ENCODE data around the gene MEAK7. TPM values are rescaled to one million over a fixed set of nuclear protein-coding genes. Genes with fewer than 3 reads are reported as not detected.

Gene MEAK7
- total RNA-seq, 2 donors from 2014 or later, result 17.0 to 23.4 TPM

GRCh38 chr16:84505249-84506187 lies 1.1 kb upstream of the MEAK7 start:
- Histone ChIP-seq H3K9ac (ENCODE audit: low read depth in 2 of 2, low read length in 2 of 2) (peak overlapping the region; percentile 78 to 81), H3K9me3 (no peaks in the 10 kb centered on the region), H3K36me3 (no peaks in the 10 kb centered on the region), H3K27me3 (no peaks in the 10 kb centered on the region), H3K4me3 (peak overlapping the region; percentile 49), H3K27ac (peak overlapping the region; percentile 51), H3K4me1 (no peaks in the 10 kb centered on the region)
- intact Hi-C loops (cut with DNase I), result no loop called here
- TF ChIP-seq CTCF (IDR thresholded peaks at IDR 0.05), result no peak
- no peak for DNase-seq

DNA sequence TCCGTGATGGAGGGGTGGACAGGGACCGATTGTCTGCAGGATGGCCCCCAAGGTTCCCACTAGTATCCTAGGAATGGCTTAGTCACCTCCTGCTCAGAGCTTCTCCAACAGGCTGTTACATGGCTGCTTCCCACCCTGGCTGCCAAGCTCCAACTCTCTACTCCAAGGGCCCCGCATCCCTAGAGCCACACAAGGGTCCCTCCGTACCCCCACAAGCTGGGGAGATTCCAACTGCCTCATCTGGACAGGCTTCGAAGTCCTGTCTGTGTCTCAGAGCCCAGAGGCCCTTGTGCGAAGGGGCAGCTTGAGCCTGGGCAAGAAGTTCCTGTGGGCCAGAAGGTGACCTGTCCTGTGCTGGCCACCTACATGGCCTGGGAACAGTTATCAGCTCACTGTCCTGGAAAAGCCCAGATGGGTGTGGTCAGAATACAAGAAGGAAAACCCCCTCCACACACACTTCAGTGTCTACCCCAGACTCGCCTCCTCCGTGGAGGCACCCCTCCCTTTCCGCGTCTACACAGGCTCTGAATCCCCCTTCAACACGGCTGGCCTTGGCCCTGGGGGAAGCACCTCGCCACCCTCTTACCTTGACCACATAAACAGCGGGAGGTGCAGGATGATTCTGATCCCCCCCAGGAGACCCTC lies 586 bp downstream of the MEAK7 start:
- no peaks in the 10 kb centered on the region for H3K36me3 ChIP-seq
- H3K4me1 ChIP-seq, result no peaks in the 10 kb centered on the region
- TF ChIP-seq CTCF (IDR thresholded peaks at IDR 0.05), result no peak
- no peaks in the 10 kb centered on the region for H3K9me3 ChIP-seq
- intact Hi-C loops (cut with DNase I), result no loop called here
- peak overlapping the region; percentile 49 for H3K4me3 ChIP-seq
- DNase-seq, result no peak
- H3K27ac ChIP-seq, result no peak overlapping the region
- H3K9ac ChIP-seq (ENCODE audit: low read depth in 2 of 2, low read length in 2 of 2), result peak overlapping the region; percentile 44 to 78
- no peaks in the 10 kb centered on the region for H3K27me3 ChIP-seq

GRCh38 chr16:84502581-84502980 lies 1.9 kb downstream of the MEAK7 start:
- no peaks in the 10 kb centered on the region for H3K4me1 ChIP-seq
- H3K9ac ChIP-seq (ENCODE audit: low read depth in 2 of 2, low read length in 2 of 2), result no peak overlapping the region
- H3K27me3 ChIP-seq, result no peaks in the 10 kb centered on the region
- no peak for TF ChIP-seq CTCF (IDR thresholded peaks at IDR 0.05)
- no peak overlapping the region for H3K4me3 ChIP-seq
- no peaks in the 10 kb centered on the region for H3K36me3 ChIP-seq
- intact Hi-C loops (cut with DNase I), result no loop called here
- DNase-seq, result no peak
- H3K9me3 ChIP-seq, result no peaks in the 10 kb centered on the region
- H3K27ac ChIP-seq, result no peak overlapping the region

GRCh38 chr16:84502075-84502474 lies 2.4 kb downstream of the MEAK7 start:
- no peaks in the 10 kb centered on the region for H3K4me1 ChIP-seq
- no peak overlapping the region for H3K27ac ChIP-seq
- TF ChIP-seq CTCF (IDR thresholded peaks at IDR 0.05), result no peak
- H3K9me3 ChIP-seq, result no peaks in the 10 kb centered on the region
- H3K36me3 ChIP-seq, result no peaks in the 10 kb centered on the region
- intact Hi-C loops (cut with DNase I), result no loop called here
- no peak overlapping the region for H3K9ac ChIP-seq (ENCODE audit: low read depth in 2 of 2, low read length in 2 of 2)
- H3K4me3 ChIP-seq, result no peak overlapping the region
- DNase-seq, result no peak
- no peaks in the 10 kb centered on the region for H3K27me3 ChIP-seq

DNA sequence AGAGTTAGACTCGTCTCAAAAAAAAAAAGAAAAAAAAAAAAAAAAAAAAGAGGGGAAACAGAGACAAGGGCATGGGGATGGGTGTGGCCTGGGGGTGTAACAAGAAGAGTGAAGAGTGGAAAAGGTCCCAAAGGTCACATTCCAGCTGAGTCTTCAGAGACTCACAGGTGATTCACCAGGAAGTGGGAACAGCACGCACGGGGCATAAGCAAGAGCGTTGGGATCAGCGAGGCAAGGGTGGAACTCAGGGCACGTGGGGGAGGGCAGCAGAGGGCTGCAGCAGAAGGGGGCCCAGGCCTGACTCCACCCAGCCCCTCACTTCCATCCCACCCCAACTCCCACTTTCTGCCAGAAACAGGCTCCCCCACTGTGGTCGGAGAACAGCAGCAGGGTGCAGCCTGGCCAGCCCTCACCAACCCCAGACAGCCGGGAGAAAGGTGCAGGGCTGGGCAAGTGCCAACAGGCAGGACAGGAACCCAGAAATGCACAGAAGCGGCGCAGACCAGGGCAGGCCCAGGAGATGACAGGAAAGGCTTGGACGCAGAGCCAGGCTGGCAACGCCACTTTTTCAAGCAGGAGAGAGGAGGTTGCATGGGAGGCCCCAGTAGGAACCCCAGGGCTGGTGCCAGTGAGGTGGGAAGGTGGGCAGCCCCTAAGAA lies 3.3 kb downstream of the MEAK7 start:
- no peak overlapping the region for H3K9ac ChIP-seq (ENCODE audit: low read depth in 2 of 2, low read length in 2 of 2)
- intact Hi-C loops (cut with DNase I), result no loop called here
- no peaks in the 10 kb centered on the region for H3K27me3 ChIP-seq
- no peaks in the 10 kb centered on the region for H3K36me3 ChIP-seq
- DNase-seq, result no peak
- no peak overlapping the region for H3K4me3 ChIP-seq
- no peak for TF ChIP-seq CTCF (IDR thresholded peaks at IDR 0.05)
- H3K9me3 ChIP-seq, result no peaks in the 10 kb centered on the region
- H3K4me1 ChIP-seq, result no peaks in the 10 kb centered on the region
- H3K27ac ChIP-seq, result peak overlapping the region; percentile 39

All from colonic mucosa (tissue), 4 donors.